HG03439 (cell line): ENCODE results near the gene LINC00237.

Source experiments
- ATAC-seq: cut with Tn5 transposase; IDR thresholded peaks from one replicate; pipeline ENCODE4 v1.9.1; 2021; ENCODE audit warnings: mild to moderate bottlenecking, moderate library complexity; ENCODE audit not compliant: unreplicated experiment

Gene LINC00237

DNA sequence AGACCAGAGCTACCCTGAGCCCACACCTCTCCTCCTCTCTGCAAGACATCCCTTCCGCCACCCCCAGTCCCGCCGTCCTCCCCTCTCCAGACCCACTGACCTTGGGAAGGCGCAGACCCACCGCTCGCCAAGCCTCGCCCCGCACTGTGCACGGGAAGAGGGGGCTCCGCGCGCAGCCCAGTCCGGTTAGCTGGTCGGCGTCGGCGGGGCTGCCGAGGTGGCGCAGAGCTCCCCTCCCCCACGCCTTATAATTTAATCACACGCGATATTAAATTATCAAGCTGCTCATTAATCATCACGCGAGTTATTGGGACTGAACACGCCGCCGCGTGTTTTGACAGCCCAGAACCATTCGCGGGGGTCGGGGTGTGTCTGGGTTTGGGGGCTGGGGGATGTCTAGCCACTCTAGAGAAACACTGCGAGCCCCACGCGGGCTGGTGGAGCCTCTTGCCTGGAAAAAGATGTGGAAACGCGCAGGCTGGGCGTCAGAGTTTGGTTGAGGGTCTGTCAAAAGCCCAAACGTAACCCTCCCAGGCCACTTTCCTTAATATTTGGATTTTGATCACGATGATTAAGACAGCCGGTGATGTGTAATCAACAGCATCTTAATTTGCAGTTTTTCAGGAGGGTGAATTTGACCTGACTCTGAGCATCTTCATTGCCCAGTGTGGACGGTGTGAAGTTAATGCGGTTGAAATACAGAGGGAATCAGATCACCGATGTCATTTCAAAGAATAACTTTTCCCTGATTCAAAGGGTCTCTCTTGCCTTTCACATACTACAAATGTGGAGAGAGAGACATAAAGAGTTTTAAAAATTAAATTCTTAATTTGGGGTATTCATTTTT, at the start of gene LINC00237:
TSS of gene LINC00237 (minus strand) at position 188 of the 847 bp plus-strand sequence.
- ATAC-seq: no peak

DNA sequence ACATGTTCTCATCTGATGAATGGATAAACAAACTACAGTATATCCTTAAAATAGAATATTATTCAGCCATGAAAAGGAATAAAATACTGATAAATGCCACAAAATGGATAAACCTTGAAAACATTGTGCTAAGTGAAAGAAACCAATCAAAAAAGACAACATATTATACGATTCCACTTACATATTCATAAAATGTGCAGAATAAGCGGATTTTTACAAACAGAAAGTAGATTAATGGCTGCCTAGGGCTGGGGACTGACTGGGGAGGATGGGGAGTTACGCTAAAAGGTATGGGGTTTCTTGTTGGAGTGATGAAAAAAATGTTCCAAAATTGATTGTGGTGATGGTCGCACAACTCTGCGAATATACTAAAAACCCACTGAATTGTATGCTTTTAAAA, 49.1 kb upstream of the LINC00237 start:
- ATAC-seq: no peak

DNA sequence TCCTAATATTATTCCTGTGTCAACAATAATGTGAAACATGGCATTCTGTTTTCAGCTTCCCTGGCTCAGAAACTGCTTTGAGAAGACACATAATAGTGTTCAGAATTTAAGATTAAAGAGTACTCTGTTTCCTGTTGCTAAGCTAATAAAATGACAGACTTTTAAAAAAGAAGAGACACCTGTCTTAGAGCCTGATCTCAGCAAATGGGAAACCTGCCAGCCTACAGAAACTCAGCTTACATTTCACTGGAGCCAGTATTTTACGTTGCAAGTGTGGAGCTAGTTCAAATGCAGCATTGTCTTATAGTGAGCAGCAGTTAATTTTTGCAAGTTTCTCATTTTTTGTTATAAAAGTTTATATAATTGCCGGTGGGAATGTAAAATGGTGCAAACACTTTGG, 48.5 kb upstream of the LINC00237 start:
- no peak for ATAC-seq

DNA sequence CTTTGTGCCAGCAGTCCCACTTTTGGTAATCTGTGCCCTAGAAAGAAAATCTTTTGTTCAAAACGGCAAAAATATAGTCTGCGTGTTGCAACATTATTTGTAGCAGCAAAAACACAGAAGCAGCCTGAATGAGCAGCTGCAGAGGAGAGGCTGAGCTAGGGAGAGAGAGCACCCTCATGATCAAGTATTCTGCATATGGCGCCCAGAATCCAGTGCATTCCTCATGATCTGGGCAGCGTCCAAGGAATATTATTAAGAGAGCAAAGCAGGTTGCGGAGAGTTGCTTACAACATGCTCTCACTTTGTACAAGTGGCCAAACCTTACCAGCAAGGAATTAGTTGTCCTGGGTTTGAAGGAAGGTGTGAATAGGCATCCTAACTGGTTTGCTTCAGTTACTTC, 45.6 kb upstream of the LINC00237 start:
- no peak for ATAC-seq

DNA sequence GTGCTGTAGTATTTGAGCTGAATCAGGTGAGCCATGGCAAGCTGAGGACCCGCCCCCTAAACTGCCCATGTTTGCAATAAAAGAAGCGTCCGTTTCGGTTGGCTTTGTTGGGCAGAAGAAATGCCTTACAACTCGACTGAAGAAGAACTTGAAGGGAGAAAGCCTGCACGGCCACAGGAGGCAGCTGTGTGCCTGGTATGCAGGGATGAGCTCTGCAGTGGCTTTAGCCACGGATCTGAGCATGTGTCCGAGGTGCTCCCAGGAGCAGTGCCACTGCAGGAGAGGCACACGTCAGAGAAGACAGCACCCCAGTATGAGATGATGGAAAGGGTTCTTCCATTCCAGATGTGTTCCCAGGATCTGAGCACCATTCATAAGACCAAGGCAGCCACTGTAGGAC, 43.2 kb upstream of the LINC00237 start:
- ATAC-seq: no peak

DNA sequence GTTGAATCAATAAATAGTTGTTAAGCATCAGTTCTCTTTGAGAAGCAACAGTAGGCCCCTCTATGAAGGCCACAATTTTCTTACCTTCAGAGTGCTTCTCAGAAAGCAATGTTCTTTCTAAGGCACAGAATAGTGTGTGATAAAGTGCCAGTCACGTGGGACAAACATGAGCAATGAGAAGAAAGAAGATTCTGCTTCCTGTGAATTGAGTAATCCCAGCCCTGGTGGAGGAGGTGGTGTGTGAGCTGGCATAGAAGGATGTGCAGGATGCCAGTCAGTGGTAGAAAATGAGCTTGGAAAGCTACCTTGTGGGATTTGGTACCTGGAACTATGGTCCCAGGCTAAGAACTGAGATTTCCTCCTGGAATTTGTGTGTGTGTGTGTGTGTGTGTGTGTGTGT, 41.4 kb upstream of the LINC00237 start:
- ATAC-seq: no peak

DNA sequence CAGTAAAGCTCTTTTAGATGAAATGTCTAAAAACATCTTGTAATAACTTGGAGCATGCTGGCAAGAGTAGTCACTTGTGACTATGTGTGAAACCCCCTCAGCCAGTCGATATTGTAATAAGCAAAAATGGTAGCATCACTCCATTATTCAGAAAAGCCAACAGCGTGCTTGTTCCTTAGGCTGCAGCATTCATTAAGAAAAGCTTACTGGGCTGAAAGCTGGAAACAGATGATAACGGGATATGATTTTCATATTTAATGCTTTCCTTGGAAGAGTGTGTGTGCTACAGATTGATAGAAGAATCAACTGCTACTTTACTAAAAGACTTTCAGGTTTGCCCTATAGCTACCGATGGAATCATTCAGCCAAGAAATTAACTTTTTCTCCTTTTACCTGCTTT, 40.1 kb upstream of the LINC00237 start:
- no peak for ATAC-seq

DNA sequence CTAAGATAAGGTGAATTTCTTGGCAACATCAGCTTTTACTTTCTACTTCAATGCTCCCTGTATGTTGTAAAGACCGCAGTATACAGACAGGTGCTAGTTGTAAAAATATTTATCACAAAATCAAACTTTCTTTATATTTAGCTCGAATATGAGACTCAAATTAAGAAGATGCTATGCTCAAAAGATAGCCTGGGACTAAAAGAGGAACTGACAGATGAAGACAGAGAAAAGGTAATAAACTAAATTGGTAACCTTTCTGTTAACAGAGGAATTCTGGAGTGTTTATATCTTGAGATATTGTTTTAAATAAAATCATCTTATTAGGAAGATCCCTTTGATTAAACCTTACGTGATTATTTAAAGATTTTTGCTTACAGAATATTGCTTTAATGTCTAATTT, 39.3 kb upstream of the LINC00237 start:
- ATAC-seq: no peak

DNA sequence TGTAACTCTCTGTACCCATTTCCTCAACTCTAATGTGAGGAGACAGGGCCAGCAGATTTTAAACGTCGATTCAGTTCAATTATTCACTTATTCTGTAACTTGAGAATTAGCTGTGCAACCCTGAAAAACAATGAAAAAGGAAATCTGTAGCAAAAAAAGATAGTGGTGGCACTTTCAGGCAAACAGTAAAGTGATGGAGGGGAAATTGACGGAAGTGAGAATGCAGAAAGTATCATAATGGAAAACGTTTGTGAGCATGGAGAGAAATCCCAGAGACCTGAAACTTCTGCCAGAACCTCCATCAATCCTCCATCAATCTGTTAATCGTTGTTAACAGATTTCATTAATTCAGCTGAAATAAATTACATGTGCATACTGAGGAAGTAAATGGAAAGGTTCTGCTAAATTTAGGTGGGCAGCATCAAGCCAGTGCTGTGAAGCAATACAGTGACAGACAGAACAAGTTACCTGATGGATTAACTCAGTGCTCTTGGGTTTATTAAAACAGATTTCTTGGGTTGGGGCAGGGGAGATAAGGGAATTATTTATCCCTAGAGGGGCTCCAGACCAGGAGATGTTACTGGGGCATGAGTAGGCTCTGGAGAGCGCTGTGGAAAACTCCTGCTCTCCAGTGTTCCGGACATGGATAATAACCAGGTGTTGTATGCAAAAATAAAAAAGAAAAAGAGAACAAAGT, 37.2 kb upstream of the LINC00237 start:
- ATAC-seq: no peak

DNA sequence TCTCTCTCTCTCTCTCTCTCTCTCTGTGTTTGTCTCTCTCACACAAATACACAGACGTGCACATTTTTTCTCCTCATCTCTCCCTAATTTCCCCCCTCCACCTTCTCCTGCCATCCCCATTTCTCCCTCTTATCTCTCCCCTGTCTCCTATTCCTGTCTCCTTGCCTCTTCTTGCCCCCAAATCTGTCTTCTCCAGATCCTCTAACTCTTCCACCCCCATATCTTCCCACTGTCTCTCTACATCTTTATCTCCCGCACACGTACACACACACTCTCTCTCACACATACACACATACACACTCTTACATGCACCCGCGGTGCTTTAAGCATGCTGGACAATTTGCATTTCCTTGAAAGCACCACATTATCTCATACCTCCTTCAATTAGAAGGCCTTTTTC, 35.7 kb upstream of the LINC00237 start:
- ATAC-seq: no peak

DNA sequence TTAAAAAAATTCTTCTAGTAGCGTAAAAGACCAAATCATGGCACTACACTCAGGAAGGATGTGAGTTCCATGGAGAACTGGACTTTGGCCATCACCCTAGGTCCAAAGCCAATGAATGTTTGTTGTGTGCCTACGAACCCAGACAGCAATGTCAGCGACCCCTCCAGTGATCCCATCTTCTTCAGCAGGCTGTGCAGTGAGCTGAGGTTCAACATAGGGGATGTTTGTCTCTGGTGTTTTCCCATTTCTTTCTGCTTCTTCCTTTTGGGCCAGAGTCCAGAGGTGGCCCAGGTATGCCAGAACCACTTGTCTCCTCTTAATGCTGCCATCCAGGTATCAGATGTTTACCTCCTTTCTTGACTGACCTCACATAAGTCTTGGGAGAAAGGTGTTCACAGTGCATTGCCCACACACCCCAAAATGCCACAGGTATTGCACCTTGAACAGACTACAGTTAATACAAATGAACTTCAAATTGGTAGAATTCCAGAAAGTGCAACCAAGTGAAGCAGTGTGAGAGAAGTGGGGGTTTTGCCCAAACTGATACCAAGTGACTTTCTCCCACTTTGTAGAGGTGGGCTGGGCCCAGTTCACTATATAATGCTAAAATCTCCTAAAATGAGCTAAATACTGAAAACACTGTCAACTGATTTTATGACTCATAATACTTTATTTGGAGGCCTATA, 33.9 kb upstream of the LINC00237 start:
- ATAC-seq: no peak

DNA sequence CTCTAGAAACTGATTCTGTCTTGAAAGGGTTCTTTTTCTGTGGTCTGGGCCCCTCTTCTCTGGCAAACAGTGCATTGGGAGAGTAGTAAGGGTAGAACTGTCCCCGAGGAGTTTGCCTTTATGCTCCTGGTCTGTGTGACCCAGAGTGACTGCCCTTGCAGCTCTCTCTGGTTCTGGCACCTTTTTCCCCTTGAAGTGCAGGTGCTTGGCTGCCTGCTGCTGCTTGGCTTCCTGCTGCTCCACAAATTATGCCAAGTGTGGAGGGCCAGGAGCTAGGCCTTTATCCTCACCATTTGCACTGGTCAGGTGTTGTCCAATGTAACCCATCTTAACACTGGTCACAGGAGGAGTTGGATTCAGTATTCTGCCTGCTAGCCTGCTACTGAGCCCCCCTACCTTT, 30.9 kb upstream of the LINC00237 start:
- no peak for ATAC-seq

DNA sequence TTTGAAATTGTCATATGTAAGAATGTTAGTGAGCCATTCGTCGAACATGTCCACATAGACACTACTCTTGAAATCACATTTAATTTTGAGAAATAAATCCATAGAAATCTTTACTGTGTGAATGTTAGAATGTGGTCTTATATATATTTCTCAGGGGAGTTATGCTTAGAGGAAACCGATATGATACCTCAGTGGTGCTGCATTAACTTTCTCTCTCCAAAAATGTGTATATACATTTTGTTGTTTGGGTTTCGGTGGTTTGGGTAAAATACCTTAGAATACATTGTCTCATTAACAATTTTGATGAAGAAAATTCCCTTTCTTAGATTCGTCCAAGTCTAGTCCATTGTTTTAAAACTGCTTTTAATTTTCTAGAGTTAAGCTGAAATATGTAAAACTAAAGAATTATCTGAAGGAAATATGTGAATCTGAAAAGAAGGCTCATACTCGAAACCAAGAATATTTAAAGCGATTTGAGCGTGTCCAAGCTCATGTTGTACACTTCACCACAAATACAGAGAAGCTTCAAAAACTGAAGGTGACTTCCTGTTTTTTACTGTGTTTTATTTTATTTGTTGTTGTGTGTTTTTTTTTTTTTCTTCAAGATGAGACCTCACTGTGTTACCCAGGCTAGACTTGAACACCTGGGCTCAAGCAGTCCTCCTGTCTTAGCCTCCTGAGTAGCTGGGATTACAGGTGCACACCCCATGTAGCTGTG, 30.0 kb upstream of the LINC00237 start:
- no peak for ATAC-seq

DNA sequence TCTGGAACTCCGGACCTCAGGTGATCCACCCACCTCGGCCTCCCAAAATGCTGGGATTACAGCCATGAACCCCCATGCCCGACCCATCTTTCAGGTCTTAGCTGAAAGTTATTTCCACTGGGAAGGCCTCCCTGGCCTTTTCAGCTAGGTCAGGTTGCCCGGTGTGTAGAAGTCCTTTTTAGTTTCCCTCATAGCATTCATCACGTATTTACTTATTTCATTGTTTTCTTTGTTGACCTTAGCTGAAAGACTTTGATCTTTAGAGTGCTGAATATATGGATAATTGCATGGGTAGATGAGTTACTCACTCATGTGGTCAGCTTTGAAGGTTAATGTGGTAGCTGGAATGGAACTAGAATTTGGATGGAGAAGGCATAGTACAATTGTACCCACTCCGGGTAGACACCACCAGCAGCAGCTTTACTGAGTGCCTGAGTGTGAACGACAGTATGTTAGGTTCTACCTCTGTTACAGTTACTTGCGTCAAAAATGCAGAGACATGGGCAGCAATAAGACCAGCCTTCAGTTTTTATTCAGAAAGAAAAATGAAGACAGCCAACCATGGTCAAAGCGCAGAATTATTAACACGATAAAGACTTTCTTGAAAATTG, 28.8 kb upstream of the LINC00237 start:
- no peak for ATAC-seq

DNA sequence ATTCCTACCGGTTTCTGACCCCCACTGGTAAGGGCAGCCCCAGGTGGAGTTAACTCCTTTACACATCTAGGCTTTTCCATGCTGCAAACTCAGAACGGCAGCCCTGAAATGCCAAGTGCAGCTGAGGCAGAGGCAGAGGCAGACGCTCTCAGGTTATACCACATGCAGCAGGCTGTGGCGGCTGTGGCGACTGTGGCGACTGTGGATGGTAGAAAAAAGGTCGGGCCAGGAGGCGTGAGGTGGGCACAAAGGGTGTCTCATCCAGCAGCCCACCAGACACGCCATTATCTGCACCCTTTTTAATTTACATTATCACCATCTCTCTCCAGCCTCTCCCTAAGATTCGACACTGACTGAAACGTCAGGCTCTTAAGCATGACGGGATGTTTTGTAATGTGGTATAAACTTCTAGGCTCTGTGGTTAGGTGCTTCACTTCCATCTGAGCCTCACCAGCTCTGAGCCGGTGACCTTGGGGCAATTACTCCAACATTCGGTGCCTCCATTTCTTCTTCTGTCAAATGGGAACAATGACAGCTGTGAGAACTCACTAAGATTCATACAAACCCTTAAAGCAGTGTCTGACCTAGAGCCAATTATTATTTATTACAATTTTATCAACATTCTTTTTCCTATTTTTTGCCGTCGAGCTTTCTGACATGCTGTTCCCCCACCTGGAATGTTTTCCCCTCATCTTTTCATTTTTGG, 27.9 kb upstream of the LINC00237 start:
- no peak for ATAC-seq

DNA sequence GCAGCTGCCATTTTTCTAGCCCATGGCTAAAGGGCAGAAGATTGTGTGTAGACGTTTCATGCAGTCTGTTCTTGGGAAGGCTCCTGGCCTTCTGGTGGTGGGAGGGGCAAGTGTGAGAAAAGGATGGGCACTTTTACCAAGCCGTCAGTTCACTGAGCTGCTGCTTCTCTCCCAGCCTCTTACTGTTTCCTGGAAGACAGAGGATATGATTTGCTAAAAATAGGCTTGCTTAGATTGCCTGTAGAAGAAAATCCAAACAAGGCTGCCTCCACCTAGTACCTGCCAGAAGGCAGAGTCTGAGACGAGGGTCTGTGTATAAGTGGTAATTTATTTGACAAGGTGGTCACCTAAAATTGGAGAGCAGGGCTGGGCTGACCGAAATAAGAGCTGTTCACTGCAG, 27.2 kb upstream of the LINC00237 start:
- ATAC-seq: no peak

DNA sequence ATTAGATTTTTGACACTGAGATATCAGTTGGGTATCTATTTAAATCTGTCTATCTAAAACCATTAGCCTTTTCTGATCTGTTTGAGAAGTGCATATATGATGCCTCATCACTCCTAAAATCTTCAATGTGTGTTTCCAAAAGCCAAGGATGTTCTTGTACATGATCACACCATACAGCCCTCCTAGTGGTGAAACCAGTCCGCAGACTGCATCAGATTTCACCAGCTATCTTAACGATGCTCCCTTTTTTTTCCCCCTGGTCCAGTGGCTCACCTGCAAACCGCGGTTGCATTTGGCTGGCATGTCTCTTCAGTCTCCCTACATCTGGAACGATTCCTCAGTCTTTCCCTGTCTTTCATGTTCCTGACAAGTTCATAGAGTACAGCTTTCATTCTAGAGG, 23.7 kb upstream of the LINC00237 start:
- ATAC-seq: no peak

DNA sequence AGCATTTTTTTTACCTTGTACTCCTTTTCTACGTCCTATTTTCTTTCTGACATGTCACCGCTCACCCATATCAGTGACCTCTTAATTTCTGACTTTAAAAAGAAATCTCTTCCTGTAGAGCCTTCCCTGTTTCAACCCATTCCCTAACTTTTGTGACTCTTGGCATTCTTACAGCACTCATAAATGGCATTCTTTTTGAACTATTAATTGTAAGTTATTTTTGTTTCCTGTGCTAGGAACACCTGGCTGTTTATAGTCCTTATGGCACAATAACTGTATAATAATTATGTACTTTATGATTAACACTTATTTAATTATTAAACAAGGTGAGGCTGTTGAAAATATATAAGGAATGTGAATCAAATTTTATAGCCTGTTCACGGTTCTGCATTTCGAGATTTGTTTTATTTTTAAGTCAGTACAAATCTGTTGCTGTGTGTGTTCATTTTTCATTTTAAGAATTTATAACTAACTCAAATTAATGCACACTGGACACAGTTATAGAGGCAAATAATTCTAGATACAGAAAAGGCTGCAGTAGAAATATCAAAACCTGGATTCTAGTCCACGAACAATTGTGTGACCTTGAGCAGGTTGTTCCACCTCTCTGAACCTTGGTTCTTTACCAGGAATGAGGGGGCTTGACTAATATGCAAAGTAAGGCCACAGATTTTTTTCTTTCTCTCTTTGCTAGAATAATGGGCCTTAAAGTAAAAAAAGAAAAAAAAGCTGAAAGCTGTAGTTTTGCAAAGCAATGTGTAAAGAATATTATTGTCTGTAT, 21.2 kb upstream of the LINC00237 start:
- ATAC-seq: no peak

DNA sequence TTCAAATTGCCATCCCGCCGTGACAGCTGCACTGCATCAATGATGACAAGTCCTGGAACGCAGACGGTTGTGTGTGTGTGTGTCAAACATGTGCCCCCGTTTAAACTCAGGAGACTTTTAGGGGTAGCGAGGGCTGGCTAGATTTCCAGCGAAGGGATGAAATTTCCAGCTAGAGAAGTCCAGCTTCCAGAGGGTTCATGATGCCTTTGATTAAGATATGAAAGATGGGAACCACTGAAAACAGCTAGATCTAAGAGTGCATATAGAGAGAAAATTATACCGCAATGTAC, 20.4 kb upstream of the LINC00237 start:
- no peak for ATAC-seq
